B cell (primary cell): ENCODE results near the gene CIDEC.

Experiments
- EZH2 ChIP-seq: IDR thresholded peaks from 2 replicates; pipeline ENCODE4 v1.6.1; 2012; ENCODE audit warnings: borderline replicate concordance, low read depth, mild to moderate bottlenecking, moderate library complexity, low read length; ENCODE audit not compliant: insufficient read depth, poor library complexity, severe bottlenecking
- TF ChIP-seq, protein P1 (sequence below): fragments of 200-600 bp; IDR thresholded peaks from one replicate; pipeline ENCODE4 v1.8.0; 2022; ENCODE audit warnings: antibody characterized with exemption, mild to moderate bottlenecking

- TF ChIP-seq, protein P1, sequence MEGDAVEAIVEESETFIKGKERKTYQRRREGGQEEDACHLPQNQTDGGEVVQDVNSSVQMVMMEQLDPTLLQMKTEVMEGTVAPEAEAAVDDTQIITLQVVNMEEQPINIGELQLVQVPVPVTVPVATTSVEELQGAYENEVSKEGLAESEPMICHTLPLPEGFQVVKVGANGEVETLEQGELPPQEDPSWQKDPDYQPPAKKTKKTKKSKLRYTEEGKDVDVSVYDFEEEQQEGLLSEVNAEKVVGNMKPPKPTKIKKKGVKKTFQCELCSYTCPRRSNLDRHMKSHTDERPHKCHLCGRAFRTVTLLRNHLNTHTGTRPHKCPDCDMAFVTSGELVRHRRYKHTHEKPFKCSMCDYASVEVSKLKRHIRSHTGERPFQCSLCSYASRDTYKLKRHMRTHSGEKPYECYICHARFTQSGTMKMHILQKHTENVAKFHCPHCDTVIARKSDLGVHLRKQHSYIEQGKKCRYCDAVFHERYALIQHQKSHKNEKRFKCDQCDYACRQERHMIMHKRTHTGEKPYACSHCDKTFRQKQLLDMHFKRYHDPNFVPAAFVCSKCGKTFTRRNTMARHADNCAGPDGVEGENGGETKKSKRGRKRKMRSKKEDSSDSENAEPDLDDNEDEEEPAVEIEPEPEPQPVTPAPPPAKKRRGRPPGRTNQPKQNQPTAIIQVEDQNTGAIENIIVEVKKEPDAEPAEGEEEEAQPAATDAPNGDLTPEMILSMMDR: no peak
- no peak for TF ChIP-seq EZH2
Observed at GRCh38 chr3:9889405-9889804, 9.4 kb upstream of the CIDEC start.
